NB4 (cell line): ENCODE measurements around the gene MRPS22.

Source experiments
- CTCF ChIP-seq: IDR thresholded peaks from one replicate; pipeline ENCODE4 v1.5.1; 2012; ENCODE audit warnings: low read depth, low read length
- MAX ChIP-seq: IDR thresholded peaks from 2 replicates; pipeline ENCODE4 v1.6.1; 2011; ENCODE audit warnings: low read depth, low read length
- POLR2A ChIP-seq: IDR thresholded peaks from 2 replicates; pipeline ENCODE4 v1.6.1; 2011; ENCODE audit warnings: mild to moderate bottlenecking; ENCODE audit not compliant: insufficient read length; ENCODE audit errors: extremely low read depth

- no peak for TF ChIP-seq CTCF
- TF ChIP-seq MAX, result no peak
- no peak for TF ChIP-seq POLR2A
Observed at GRCh38 chr3:139311557-139311956, 32.3 kb upstream of the MRPS22 start.
